ENCODE results near the gene HJURP. TPM values are rescaled to one million over a fixed set of nuclear protein-coding genes. Genes with fewer than 3 reads are reported as not detected.

The HJURP gene
- total and polyA plus RNA-seq, 7 donors = 0.08 to 0.25 (median 0.10) TPM; not detected in 4

- no peak for TF ChIP-seq CTCF (IDR thresholded peaks at IDR 0.05)
- H3K9me3 ChIP-seq = no peaks in the 10 kb centered on the region
- H3K27me3 ChIP-seq (ENCODE audit: insufficient read depth in 3 of 3, low read length in 2 of 3) = peaks cover 0 to 1% (median 0%) of the 10 kb centered on the region in 3 donors
- H3K36me3 ChIP-seq (ENCODE audit: insufficient read depth in 1 of 2, low read depth in 1 of 2) = no peaks in the 10 kb centered on the region
- intact Hi-C loops (cut with DNase I) = no loop called here
- ATAC-seq (no peak), DNase-seq (no peak)
- H3K4me1 ChIP-seq = no peaks in the 10 kb centered on the region
- WGBS, 3 donors = 93 to 95% (median 95%) methylated on average over 6 of the region's 6 CpGs
- H3K4me3 ChIP-seq = no peak overlapping the region
- no peak overlapping the region for H3K27ac ChIP-seq
Observed at GRCh38 chr2:233831861-233832260, 22.5 kb downstream of the HJURP start.

- Histone ChIP-seq H3K4me3 (no peak overlapping the region), H3K27me3 (ENCODE audit: insufficient read depth in 3 of 3, low read length in 2 of 3) (peaks cover 0 to 1% (median 0%) of the 10 kb centered on the region in 3 donors), H3K9me3 (no peaks in the 10 kb centered on the region), H3K27ac (no peak overlapping the region), H3K4me1 (no peaks in the 10 kb centered on the region), H3K36me3 (ENCODE audit: insufficient read depth in 1 of 2, low read depth in 1 of 2) (no peaks in the 10 kb centered on the region)
- no peak for ATAC-seq
- no peak for DNase-seq
- no peak for TF ChIP-seq CTCF (IDR thresholded peaks at IDR 0.05)
- intact Hi-C loops (cut with DNase I) = no loop called here
- WGBS, 3 donors = 70 to 76% (median 74%) methylated on average over 14 of the region's 14 CpGs
Observed at GRCh38 chr2:233831011-233831721, 23.2 kb downstream of the HJURP start.

- H3K27ac ChIP-seq = no peak overlapping the region
- ATAC-seq = no peak
- H3K27me3 ChIP-seq (ENCODE audit: insufficient read depth in 3 of 3, low read length in 2 of 3) = peaks cover 0 to 1% (median 0%) of the 10 kb centered on the region in 3 donors
- H3K4me3 ChIP-seq = no peak overlapping the region
- intact Hi-C loops (cut with DNase I) = no loop called here
- H3K36me3 ChIP-seq (ENCODE audit: insufficient read depth in 1 of 2, low read depth in 1 of 2) = no peaks in the 10 kb centered on the region
- no peaks in the 10 kb centered on the region for H3K4me1 ChIP-seq
- TF ChIP-seq CTCF (IDR thresholded peaks at IDR 0.05) = no peak
- WGBS, 3 donors = 89 to 92% (median 92%) methylated on average over 6 of the region's 6 CpGs
- no peaks in the 10 kb centered on the region for H3K9me3 ChIP-seq
- DNase-seq = no peak
Observed at GRCh38 chr2:233830111-233830802, 24.1 kb downstream of the HJURP start.

GRCh38 chr2:233829193-233830110 lies 24.9 kb downstream of the HJURP start:
- TF ChIP-seq CTCF (IDR thresholded peaks at IDR 0.05) = no peak
- ATAC-seq = no peak

More at GRCh38 chr2:233829193-233830110, 24.9 kb downstream of the HJURP start:
- 78 to 83% (median 79%) methylated on average over 15 of the region's 15 CpGs for WGBS, 3 donors
- intact Hi-C loops (cut with DNase I) = no loop called here
- H3K9me3 ChIP-seq = no peaks in the 10 kb centered on the region
- H3K4me1 ChIP-seq = no peaks in the 10 kb centered on the region
- no peak for DNase-seq
- H3K36me3 ChIP-seq (ENCODE audit: insufficient read depth in 1 of 2, low read depth in 1 of 2) = no peaks in the 10 kb centered on the region
- H3K27ac ChIP-seq = no peak overlapping the region
- H3K4me3 ChIP-seq = no peak overlapping the region
- H3K27me3 ChIP-seq (ENCODE audit: insufficient read depth in 3 of 3, low read length in 2 of 3) = peaks cover 0 to 1% (median 0%) of the 10 kb centered on the region in 3 donors

All from psoas muscle (tissue), 8 donors.